WTC11 (cell line): Measurements from ENCODE around the gene GBP5. TPM values are rescaled to one million over a fixed set of nuclear protein-coding genes. Genes with fewer than 3 reads are reported as not detected.

Experiments
- ATAC-seq: fragments of 200-7000 bp; cut with Tn5 transposase; 2 replicates; pipeline ENCODE4 v1.10.0; 2021; ENCODE audit warnings: mild to moderate bottlenecking, moderate library complexity
- CTCF ChIA-PET: fragments of 300-600 bp; sonication (Branson Sonifier 250); formaldehyde crosslinking; loops from one replicate; lab custom pipeline; 2021; ENCODE audit warnings: antibody characterized with exemption; lab: Charles Lee
- POLR2A ChIA-PET: fragments of 350-600 bp; sonication (Branson Sonifier 250); formaldehyde crosslinking; loops from one replicate; lab custom pipeline; 2021; ENCODE audit warnings: antibody characterized with exemption; lab: Charles Lee
- DNase-seq: peaks from one replicate; pipeline ENCODE4 v3.0.0; 2021; ENCODE audit warnings: low spot score
- H3K27ac Mint-ChIP-seq: 2 replicates; pipeline ENCODE4 v1.8.0; 2021; ENCODE audit warnings: mixed read lengths
- H3K27me3 Mint-ChIP-seq: 2 replicates; pipeline ENCODE4 v1.8.0; 2021; ENCODE audit warnings: low read depth, mild to moderate bottlenecking, moderate library complexity, mixed read lengths
- H3K36me3 Mint-ChIP-seq: 2 replicates; pipeline ENCODE4 v1.8.0; 2021; ENCODE audit warnings: mixed read lengths
- H3K4me1 Mint-ChIP-seq: 2 replicates; pipeline ENCODE4 v1.8.0; 2022; ENCODE audit warnings: mixed read lengths
- H3K4me3 Mint-ChIP-seq: 2 replicates; pipeline ENCODE4 v1.8.0; 2021; ENCODE audit warnings: mild to moderate bottlenecking, moderate library complexity, mixed read lengths
- H3K9me3 Mint-ChIP-seq: 2 replicates; pipeline ENCODE4 v1.8.0; 2021; ENCODE audit warnings: mixed read lengths
- CREM ChIP-seq: sonication (generic); formaldehyde crosslinking; IDR thresholded peaks from 2 replicates; pipeline ENCODE4 v1.8.1; 2022; ENCODE audit warnings: mild to moderate bottlenecking, missing genetic modification reagents, moderate library complexity
- ELF4 ChIP-seq: sonication (generic); formaldehyde crosslinking; IDR thresholded peaks from 2 replicates; pipeline ENCODE4 v1.8.1; 2022; ENCODE audit warnings: low read depth, mild to moderate bottlenecking, moderate library complexity, missing genetic modification reagents
- FOXJ3 ChIP-seq: sonication (generic); formaldehyde crosslinking; IDR thresholded peaks from 2 replicates; pipeline ENCODE4 v1.9.0; 2021; ENCODE audit warnings: missing genetic modification reagents, mild to moderate bottlenecking, borderline replicate concordance
- FOXK1 ChIP-seq: sonication (generic); formaldehyde crosslinking; IDR thresholded peaks from 2 replicates; pipeline ENCODE4 v1.8.0; 2022; ENCODE audit warnings: mild to moderate bottlenecking, moderate library complexity, missing genetic modification reagents
- GABPB1 ChIP-seq: sonication (generic); formaldehyde crosslinking; IDR thresholded peaks from 2 replicates; pipeline ENCODE4 v1.8.1; 2023; ENCODE audit warnings: mild to moderate bottlenecking, missing genetic modification reagents
- IRF1 ChIP-seq: sonication (generic); formaldehyde crosslinking; IDR thresholded peaks from 2 replicates; pipeline ENCODE4 v1.8.0; 2023; ENCODE audit warnings: missing genetic modification reagents
- MXD4 ChIP-seq: fragments of 250-450 bp; sonication (Bioruptor Pico); IDR thresholded peaks from 2 replicates; pipeline ENCODE4 v1.8.0; 2021; ENCODE audit warnings: mild to moderate bottlenecking, moderate library complexity, borderline replicate concordance
- NFE2L1 ChIP-seq: sonication (generic); formaldehyde crosslinking; IDR thresholded peaks from 2 replicates; pipeline ENCODE4 v1.8.1; 2023; ENCODE audit warnings: missing genetic modification reagents
- NFYB ChIP-seq: sonication (generic); formaldehyde crosslinking; conservative IDR thresholded peaks from 2 replicates; pipeline ENCODE4 v1.8.0; 2022; ENCODE audit warnings: low read depth, missing genetic modification reagents
- NR2C2 ChIP-seq: sonication (generic); formaldehyde crosslinking; IDR thresholded peaks from 2 replicates; pipeline ENCODE4 v1.8.0; 2022; ENCODE audit warnings: mild to moderate bottlenecking, missing genetic modification reagents
- NR3C1 ChIP-seq: sonication (generic); formaldehyde crosslinking; conservative IDR thresholded peaks from 2 replicates; pipeline ENCODE4 v1.8.1; 2023; ENCODE audit warnings: low read depth, mild to moderate bottlenecking, missing genetic modification reagents
- OVOL2 ChIP-seq: fragments of 250-450 bp; sonication (Bioruptor Pico); IDR thresholded peaks from 2 replicates; pipeline ENCODE4 v1.9.0; 2021; ENCODE audit warnings: mild to moderate bottlenecking, borderline replicate concordance
- RELA ChIP-seq: sonication (generic); formaldehyde crosslinking; IDR thresholded peaks from 2 replicates; pipeline ENCODE4 v1.8.1; 2022; ENCODE audit warnings: missing genetic modification reagents, mild to moderate bottlenecking, borderline replicate concordance
- TCF7 ChIP-seq: sonication (generic); formaldehyde crosslinking; IDR thresholded peaks from 2 replicates; pipeline ENCODE4 v1.8.0; 2022; ENCODE audit warnings: mild to moderate bottlenecking, low read depth, missing genetic modification reagents, moderate library complexity
- USF2 ChIP-seq: sonication (generic); formaldehyde crosslinking; IDR thresholded peaks from 2 replicates; pipeline ENCODE4 v1.8.1; 2023; ENCODE audit warnings: mild to moderate bottlenecking, missing genetic modification reagents, moderate library complexity
- ZNF138 ChIP-seq: sonication (generic); formaldehyde crosslinking; conservative IDR thresholded peaks from 2 replicates; pipeline ENCODE4 v1.8.1; 2022; ENCODE audit warnings: mild to moderate bottlenecking, moderate library complexity, missing genetic modification reagents
- ZNF281 ChIP-seq: sonication (generic); formaldehyde crosslinking; IDR thresholded peaks from 2 replicates; pipeline ENCODE4 v1.8.0; 2023; ENCODE audit warnings: mild to moderate bottlenecking, missing genetic modification reagents
- total RNA-seq: library from RNA; stranded (reverse); gene quantifications from 3 replicates; pipeline ENCODE4 v1.2.3, GENCODE V29; 2021
- TF ChIP-seq, protein P1 (sequence below): sonication (generic); formaldehyde crosslinking; IDR thresholded peaks from 2 replicates; pipeline ENCODE4 v1.8.0; 2022; ENCODE audit warnings: mild to moderate bottlenecking, missing genetic modification reagents
- TF ChIP-seq, protein P2 (sequence below): fragments of 250-450 bp; sonication (Bioruptor Pico); IDR thresholded peaks from 2 replicates; pipeline ENCODE4 v1.9.0; 2021; ENCODE audit warnings: mild to moderate bottlenecking
- TF ChIP-seq, protein P3 (sequence below): sonication (generic); formaldehyde crosslinking; IDR thresholded peaks from 2 replicates; pipeline ENCODE4 v1.8.1; 2022; ENCODE audit warnings: low read depth, mild to moderate bottlenecking, moderate library complexity, missing genetic modification reagents, borderline replicate concordance
- TF ChIP-seq, protein P4 (sequence below): sonication (generic); formaldehyde crosslinking; IDR thresholded peaks from 2 replicates; pipeline ENCODE4 v1.8.1; 2023; ENCODE audit warnings: mild to moderate bottlenecking, missing genetic modification reagents, moderate library complexity

GBP5 gene
- total RNA-seq, 1 experiment from 2014 or later: 0.17 TPM

- no peak for TF ChIP-seq OVOL2 (CRISPR knock-in tag)
- TF ChIP-seq, all 79 proteins: peak for 0
These were observed 38.3 kb upstream of the GBP5 start (continued) for GRCh38 chr1:89310976-89311375.

GRCh38 chr1:89310505-89310904, 37.8 kb upstream of the GBP5 start:
- TF ChIP-seq, protein P1, sequence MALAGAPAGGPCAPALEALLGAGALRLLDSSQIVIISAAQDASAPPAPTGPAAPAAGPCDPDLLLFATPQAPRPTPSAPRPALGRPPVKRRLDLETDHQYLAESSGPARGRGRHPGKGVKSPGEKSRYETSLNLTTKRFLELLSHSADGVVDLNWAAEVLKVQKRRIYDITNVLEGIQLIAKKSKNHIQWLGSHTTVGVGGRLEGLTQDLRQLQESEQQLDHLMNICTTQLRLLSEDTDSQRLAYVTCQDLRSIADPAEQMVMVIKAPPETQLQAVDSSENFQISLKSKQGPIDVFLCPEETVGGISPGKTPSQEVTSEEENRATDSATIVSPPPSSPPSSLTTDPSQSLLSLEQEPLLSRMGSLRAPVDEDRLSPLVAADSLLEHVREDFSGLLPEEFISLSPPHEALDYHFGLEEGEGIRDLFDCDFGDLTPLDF (CRISPR knock-in tag): no peak
- TF ChIP-seq GABPB1 (CRISPR knock-in tag) (no peak), NR2C2 (no peak), ZNF281 (CRISPR knock-in tag) (no peak), NR3C1 (CRISPR knock-in tag) (no peak), NFE2L1 (CRISPR knock-in tag) (no peak), CREM (CRISPR knock-in tag) (no peak), FOXJ3 (CRISPR knock-in tag) (no peak), ZNF138 (CRISPR knock-in tag) (no peak), TCF7 (CRISPR knock-in tag) (no peak), IRF1 (CRISPR knock-in tag) (no peak), USF2 (CRISPR knock-in tag) (no peak)
- TF ChIP-seq, protein P2, sequence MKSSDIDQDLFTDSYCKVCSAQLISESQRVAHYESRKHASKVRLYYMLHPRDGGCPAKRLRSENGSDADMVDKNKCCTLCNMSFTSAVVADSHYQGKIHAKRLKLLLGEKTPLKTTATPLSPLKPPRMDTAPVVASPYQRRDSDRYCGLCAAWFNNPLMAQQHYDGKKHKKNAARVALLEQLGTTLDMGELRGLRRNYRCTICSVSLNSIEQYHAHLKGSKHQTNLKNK: no peak
- TF ChIP-seq, protein P3, sequence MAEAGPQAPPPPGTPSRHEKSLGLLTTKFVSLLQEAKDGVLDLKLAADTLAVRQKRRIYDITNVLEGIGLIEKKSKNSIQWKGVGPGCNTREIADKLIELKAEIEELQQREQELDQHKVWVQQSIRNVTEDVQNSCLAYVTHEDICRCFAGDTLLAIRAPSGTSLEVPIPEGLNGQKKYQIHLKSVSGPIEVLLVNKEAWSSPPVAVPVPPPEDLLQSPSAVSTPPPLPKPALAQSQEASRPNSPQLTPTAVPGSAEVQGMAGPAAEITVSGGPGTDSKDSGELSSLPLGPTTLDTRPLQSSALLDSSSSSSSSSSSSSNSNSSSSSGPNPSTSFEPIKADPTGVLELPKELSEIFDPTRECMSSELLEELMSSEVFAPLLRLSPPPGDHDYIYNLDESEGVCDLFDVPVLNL (CRISPR knock-in tag): no peak
- ChIA-PET CTCF (no interaction called here), POLR2A (interaction anchor here (0.7 kb wide), 1 partner anchor 1359 kb away, joined by 4 read pairs; no protein-coding TSS in a partner anchor)
- peaks cover 39% of the 10 kb centered on the region for H3K9me3 Mint-ChIP-seq
- DNase-seq (no peak), ATAC-seq (no peak)
- peaks cover 18% of the 10 kb centered on the region for H3K36me3 Mint-ChIP-seq
- H3K4me3 Mint-ChIP-seq: no peak overlapping the region
- H3K4me1 Mint-ChIP-seq: peaks cover 15% of the 10 kb centered on the region
- H3K27me3 Mint-ChIP-seq: no peaks in the 10 kb centered on the region
- no peak overlapping the region for H3K27ac Mint-ChIP-seq

DNA sequence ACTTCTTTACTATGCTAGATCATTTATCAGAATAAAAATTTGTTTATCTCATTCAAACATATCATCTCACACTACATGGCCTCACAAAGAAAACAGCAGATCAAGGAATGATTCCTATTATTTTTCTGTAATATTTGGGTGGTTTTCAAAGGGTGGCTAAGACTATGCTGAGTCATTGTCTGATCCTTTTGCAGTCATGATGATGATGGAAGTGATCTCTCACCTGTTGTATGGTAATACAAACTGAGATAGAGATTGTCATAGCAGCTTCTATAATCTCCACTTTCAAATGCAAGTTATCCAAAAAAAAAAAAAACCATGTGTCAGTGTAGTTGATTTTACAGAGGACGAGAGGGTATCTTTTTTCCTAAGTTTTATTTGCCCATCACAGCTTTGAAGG, 37.2 kb upstream of the GBP5 start:
- CTCF ChIA-PET: no interaction called here
- Mint-ChIP-seq H3K27ac (no peak overlapping the region), H3K4me1 (peaks cover 15% of the 10 kb centered on the region), H3K9me3 (peaks cover 41% of the 10 kb centered on the region), H3K27me3 (no peaks in the 10 kb centered on the region), H3K36me3 (peaks cover 12% of the 10 kb centered on the region), H3K4me3 (no peak overlapping the region)
- TF ChIP-seq GABPB1 (CRISPR knock-in tag): no peak
- TF ChIP-seq FOXK1 (CRISPR knock-in tag): no peak
- TF ChIP-seq NFYB: no peak
- TF ChIP-seq MXD4 (CRISPR knock-in tag): no peak
- TF ChIP-seq, protein P4, sequence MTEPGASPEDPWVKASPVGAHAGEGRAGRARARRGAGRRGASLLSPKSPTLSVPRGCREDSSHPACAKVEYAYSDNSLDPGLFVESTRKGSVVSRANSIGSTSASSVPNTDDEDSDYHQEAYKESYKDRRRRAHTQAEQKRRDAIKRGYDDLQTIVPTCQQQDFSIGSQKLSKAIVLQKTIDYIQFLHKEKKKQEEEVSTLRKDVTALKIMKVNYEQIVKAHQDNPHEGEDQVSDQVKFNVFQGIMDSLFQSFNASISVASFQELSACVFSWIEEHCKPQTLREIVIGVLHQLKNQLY (CRISPR knock-in tag): no peak
- no peak for TF ChIP-seq RELA
- TF ChIP-seq ELF4 (CRISPR knock-in tag): no peak
- ATAC-seq (no peak), DNase-seq (no peak)
- POLR2A ChIA-PET: interaction anchor here (0.7 kb wide), 1 partner anchor 1358 kb away, joined by 4 read pairs; no protein-coding TSS in a partner anchor
